HepG2 (cell line): ENCODE measurements around the gene DMKN. TPM values are rescaled to one million over a fixed set of nuclear protein-coding genes. Genes with fewer than 3 reads are reported as not detected.
A peak's percentile ranks its signal among the peaks of the same experiment; 100 is the strongest.

Experiments
- ARNT ChIP-seq: fragments of 450-650 bp; IDR thresholded peaks from 2 replicates; pipeline ENCODE4 v1.6.1; 2017
- FOXP1 ChIP-seq, 2 experiments: fragments of 450-650 bp in 1 of 2; IDR thresholded peaks; 2 replicates each; pipeline ENCODE4 v1.6.1; 2017 to 2018; ENCODE audit warnings: antibody characterized with exemption in 1 of 2
- GFI1 ChIP-seq: sonication (generic); formaldehyde crosslinking; IDR thresholded peaks from 2 replicates; pipeline ENCODE4 v1.5.0; 2020; ENCODE audit warnings: missing genetic modification reagents, mild to moderate bottlenecking, borderline replicate concordance
- ZNF121 ChIP-seq: sonication (generic); formaldehyde crosslinking; IDR thresholded peaks from 2 replicates; pipeline ENCODE4 v1.5.0; 2020; ENCODE audit warnings: mild to moderate bottlenecking, missing genetic modification reagents
- ZSCAN5A ChIP-seq: sonication (generic); formaldehyde crosslinking; IDR thresholded peaks from 2 replicates; pipeline ENCODE4 v1.8.0; 2022; ENCODE audit warnings: mild to moderate bottlenecking, missing genetic modification reagents, borderline replicate concordance
- polyA plus RNA-seq, 8 experiments: library from polyadenylated mRNA; depleted of rRNA in 3 of 8; stranded (reverse) in 7 of 8; unstranded in 1 of 8; fragments of >200 nt; fragmentation: Illumina TruSeq in 4 of 8; extraction: Trizol in 4 of 8; gene quantifications; 2 replicates each; pipeline versions ENCODE4 v1.2.1 to v1.2.3, GENCODE V29; 2011 to 2016; ENCODE audit warnings: low read depth in 4 of 8, missing spikeins in 1 of 8, mixed read lengths in 1 of 8; ENCODE audit not compliant: insufficient read depth in 1 of 8
- total RNA-seq, 5 experiments: library from RNA; depleted of rRNA; stranded (reverse); fragments of >200 nt; fragmentation: Illumina TruSeq; extraction: Trizol; gene quantifications; 2 replicates each; pipeline ENCODE4 v1.2.3, GENCODE V29; 2016; ENCODE audit warnings: low read depth in 1 of 5
- TF ChIP-seq, protein P1 (sequence below): sonication (generic); formaldehyde crosslinking; IDR thresholded peaks from 2 replicates; pipeline ENCODE4 v1.5.0; 2020; ENCODE audit warnings: missing genetic modification reagents
- TF ChIP-seq, protein P2 (sequence below): sonication (generic); formaldehyde crosslinking; conservative IDR thresholded peaks from 2 replicates; pipeline ENCODE4 v1.8.0; 2022; ENCODE audit warnings: mild to moderate bottlenecking, moderate library complexity, missing genetic modification reagents
- TF ChIP-seq, protein P3 (sequence below): sonication (generic); formaldehyde crosslinking; IDR thresholded peaks from 2 replicates; pipeline ENCODE4 v1.9.0; 2021; ENCODE audit warnings: missing genetic modification reagents, borderline replicate concordance
- TF ChIP-seq, protein P4 (sequence below): sonication (generic); formaldehyde crosslinking; IDR thresholded peaks from 2 replicates; pipeline ENCODE4 v1.4.0; 2020; ENCODE audit warnings: missing genetic modification reagents
- TF ChIP-seq, protein P5 (sequence below): sonication (generic); formaldehyde crosslinking; IDR thresholded peaks from 2 replicates; pipeline ENCODE4 v1.5.0; 2020; ENCODE audit warnings: mild to moderate bottlenecking, missing genetic modification reagents, borderline replicate concordance
- TF ChIP-seq, protein P6 (sequence below): sonication (generic); formaldehyde crosslinking; IDR thresholded peaks from 2 replicates; pipeline ENCODE4 v1.4.0; 2020; ENCODE audit warnings: mild to moderate bottlenecking, missing genetic modification reagents

DMKN gene
- total and polyA plus RNA-seq, 2 of the 13 experiments (the other 11 are each of a cell fraction or from before 2014, with no cell fraction given): 50.8 to 57.1 TPM

- TF ChIP-seq ZSCAN5A: peak; percentile 97
- TF ChIP-seq ARNT: no peak
- TF ChIP-seq, protein P1, sequence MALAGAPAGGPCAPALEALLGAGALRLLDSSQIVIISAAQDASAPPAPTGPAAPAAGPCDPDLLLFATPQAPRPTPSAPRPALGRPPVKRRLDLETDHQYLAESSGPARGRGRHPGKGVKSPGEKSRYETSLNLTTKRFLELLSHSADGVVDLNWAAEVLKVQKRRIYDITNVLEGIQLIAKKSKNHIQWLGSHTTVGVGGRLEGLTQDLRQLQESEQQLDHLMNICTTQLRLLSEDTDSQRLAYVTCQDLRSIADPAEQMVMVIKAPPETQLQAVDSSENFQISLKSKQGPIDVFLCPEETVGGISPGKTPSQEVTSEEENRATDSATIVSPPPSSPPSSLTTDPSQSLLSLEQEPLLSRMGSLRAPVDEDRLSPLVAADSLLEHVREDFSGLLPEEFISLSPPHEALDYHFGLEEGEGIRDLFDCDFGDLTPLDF (CRISPR knock-in tag): no peak; the same call in 1 of the 2 replicates
- TF ChIP-seq, protein P2, sequence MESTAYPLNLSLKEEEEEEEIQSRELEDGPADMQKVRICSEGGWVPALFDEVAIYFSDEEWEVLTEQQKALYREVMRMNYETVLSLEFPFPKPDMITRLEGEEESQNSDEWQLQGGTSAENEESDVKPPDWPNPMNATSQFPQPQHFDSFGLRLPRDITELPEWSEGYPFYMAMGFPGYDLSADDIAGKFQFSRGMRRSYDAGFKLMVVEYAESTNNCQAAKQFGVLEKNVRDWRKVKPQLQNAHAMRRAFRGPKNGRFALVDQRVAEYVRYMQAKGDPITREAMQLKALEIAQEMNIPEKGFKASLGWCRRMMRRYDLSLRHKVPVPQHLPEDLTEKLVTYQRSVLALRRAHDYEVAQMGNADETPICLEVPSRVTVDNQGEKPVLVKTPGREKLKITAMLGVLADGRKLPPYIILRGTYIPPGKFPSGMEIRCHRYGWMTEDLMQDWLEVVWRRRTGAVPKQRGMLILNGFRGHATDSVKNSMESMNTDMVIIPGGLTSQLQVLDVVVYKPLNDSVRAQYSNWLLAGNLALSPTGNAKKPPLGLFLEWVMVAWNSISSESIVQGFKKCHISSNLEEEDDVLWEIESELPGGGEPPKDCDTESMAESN (CRISPR knock-in tag): peak; percentile 97
- TF ChIP-seq, protein P3, sequence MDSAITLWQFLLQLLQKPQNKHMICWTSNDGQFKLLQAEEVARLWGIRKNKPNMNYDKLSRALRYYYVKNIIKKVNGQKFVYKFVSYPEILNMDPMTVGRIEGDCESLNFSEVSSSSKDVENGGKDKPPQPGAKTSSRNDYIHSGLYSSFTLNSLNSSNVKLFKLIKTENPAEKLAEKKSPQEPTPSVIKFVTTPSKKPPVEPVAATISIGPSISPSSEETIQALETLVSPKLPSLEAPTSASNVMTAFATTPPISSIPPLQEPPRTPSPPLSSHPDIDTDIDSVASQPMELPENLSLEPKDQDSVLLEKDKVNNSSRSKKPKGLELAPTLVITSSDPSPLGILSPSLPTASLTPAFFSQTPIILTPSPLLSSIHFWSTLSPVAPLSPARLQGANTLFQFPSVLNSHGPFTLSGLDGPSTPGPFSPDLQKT (CRISPR knock-in tag): peak; percentile 83; the same call in 1 of the 2 replicates
- TF ChIP-seq, protein P4, sequence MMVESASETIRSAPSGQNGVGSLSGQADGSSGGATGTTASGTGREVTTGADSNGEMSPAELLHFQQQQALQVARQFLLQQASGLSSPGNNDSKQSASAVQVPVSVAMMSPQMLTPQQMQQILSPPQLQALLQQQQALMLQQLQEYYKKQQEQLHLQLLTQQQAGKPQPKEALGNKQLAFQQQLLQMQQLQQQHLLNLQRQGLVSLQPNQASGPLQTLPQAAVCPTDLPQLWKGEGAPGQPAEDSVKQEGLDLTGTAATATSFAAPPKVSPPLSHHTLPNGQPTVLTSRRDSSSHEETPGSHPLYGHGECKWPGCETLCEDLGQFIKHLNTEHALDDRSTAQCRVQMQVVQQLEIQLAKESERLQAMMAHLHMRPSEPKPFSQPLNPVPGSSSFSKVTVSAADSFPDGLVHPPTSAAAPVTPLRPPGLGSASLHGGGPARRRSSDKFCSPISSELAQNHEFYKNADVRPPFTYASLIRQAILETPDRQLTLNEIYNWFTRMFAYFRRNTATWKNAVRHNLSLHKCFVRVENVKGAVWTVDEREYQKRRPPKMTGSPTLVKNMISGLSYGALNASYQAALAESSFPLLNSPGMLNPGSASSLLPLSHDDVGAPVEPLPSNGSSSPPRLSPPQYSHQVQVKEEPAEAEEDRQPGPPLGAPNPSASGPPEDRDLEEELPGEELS (CRISPR knock-in tag): no peak
- no peak for TF ChIP-seq ZNF121 (CRISPR knock-in tag)
- TF ChIP-seq, protein P5, sequence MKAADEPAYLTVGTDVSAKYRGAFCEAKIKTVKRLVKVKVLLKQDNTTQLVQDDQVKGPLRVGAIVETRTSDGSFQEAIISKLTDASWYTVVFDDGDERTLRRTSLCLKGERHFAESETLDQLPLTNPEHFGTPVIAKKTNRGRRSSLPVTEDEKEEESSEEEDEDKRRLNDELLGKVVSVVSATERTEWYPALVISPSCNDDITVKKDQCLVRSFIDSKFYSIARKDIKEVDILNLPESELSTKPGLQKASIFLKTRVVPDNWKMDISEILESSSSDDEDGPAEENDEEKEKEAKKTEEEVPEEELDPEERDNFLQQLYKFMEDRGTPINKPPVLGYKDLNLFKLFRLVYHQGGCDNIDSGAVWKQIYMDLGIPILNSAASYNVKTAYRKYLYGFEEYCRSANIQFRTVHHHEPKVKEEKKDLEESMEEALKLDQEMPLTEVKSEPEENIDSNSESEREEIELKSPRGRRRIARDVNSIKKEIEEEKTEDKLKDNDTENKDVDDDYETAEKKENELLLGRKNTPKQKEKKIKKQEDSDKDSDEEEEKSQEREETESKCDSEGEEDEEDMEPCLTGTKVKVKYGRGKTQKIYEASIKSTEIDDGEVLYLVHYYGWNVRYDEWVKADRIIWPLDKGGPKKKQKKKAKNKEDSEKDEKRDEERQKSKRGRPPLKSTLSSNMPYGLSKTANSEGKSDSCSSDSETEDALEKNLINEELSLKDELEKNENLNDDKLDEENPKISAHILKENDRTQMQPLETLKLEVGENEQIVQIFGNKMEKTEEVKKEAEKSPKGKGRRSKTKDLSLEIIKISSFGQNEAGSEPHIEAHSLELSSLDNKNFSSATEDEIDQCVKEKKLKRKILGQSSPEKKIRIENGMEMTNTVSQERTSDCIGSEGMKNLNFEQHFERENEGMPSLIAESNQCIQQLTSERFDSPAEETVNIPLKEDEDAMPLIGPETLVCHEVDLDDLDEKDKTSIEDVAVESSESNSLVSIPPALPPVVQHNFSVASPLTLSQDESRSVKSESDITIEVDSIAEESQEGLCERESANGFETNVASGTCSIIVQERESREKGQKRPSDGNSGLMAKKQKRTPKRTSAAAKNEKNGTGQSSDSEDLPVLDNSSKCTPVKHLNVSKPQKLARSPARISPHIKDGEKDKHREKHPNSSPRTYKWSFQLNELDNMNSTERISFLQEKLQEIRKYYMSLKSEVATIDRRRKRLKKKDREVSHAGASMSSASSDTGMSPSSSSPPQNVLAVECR (CRISPR knock-in tag): peak; percentile 97
- peak; percentile 60; the same call in 1 of the 2 replicates for TF ChIP-seq GFI1 (CRISPR knock-in tag)
- TF ChIP-seq, protein P6, sequence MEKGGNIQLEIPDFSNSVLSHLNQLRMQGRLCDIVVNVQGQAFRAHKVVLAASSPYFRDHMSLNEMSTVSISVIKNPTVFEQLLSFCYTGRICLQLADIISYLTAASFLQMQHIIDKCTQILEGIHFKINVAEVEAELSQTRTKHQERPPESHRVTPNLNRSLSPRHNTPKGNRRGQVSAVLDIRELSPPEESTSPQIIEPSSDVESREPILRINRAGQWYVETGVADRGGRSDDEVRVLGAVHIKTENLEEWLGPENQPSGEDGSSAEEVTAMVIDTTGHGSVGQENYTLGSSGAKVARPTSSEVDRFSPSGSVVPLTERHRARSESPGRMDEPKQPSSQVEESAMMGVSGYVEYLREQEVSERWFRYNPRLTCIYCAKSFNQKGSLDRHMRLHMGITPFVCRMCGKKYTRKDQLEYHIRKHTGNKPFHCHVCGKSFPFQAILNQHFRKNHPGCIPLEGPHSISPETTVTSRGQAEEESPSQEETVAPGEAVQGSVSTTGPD: no peak
- TF ChIP-seq FOXP1 (IDR thresholded peaks at IDR 0.05): no peak
- TF ChIP-seq FOXP1 (CRISPR knock-in tag; IDR thresholded peaks at IDR 0.05): no peak
These were observed 31.8 kb upstream of the DMKN start, which contains the start of gene TMEM147 (continued) for GRCh38 chr19:35545001-35545854.
